Loucy (cell line): ENCODE data around the gene KITLG.

Experiments used
- EZH2phosphoT487 ChIP-seq: fragments of 200-600 bp; IDR thresholded peaks from 2 replicates; pipeline ENCODE4 v1.6.1; 2018; ENCODE audit warnings: antibody characterized with exemption, mild to moderate bottlenecking, moderate library complexity, borderline replicate concordance
- TF ChIP-seq, protein P1 (sequence below): fragments of 200-600 bp; sonication (generic); conservative IDR thresholded peaks from 2 replicates; pipeline ENCODE4 v1.5.1; 2014; ENCODE audit warnings: mild to moderate bottlenecking, antibody characterized with exemption, low read length

DNA sequence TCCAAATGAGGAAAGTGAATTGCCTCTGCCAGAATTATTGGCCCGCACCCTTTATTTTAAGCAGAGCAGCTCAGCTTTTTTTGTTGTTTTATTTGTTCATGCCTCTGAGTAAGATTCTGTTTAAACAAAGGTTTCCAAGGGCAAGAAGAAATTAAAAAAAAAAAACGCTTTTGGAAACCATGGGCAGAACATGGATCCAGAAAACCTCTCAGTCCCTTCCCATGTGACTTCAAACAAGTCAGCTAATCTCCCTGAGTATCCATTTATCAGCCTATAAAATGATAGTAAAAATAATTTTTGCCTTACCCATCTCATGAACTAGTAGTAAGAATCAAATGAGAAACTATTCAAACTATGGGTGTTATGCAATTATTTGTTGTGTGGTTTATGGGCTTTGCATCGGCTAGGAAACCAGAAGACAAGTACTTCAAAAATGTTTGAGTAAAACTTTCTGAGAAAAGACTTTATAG, 27.6 kb downstream of the KITLG start:
- TF ChIP-seq, protein P1, sequence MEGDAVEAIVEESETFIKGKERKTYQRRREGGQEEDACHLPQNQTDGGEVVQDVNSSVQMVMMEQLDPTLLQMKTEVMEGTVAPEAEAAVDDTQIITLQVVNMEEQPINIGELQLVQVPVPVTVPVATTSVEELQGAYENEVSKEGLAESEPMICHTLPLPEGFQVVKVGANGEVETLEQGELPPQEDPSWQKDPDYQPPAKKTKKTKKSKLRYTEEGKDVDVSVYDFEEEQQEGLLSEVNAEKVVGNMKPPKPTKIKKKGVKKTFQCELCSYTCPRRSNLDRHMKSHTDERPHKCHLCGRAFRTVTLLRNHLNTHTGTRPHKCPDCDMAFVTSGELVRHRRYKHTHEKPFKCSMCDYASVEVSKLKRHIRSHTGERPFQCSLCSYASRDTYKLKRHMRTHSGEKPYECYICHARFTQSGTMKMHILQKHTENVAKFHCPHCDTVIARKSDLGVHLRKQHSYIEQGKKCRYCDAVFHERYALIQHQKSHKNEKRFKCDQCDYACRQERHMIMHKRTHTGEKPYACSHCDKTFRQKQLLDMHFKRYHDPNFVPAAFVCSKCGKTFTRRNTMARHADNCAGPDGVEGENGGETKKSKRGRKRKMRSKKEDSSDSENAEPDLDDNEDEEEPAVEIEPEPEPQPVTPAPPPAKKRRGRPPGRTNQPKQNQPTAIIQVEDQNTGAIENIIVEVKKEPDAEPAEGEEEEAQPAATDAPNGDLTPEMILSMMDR, result no peak
- TF ChIP-seq EZH2phosphoT487, result no peak
